Middle frontal gyrus (tissue), 1 donor: ENCODE data around the gene MEAF6.
"Not testable (repeated sequence)": the region's sequence is repeated elsewhere in the genome, so short reads cannot be mapped to it uniquely, and the experiment has no call there.

ENCODE experiments used
- DNase-seq: peaks from one replicate; pipeline ENCODE4 v3.0.0-alpha.2; 2015; ENCODE audit warnings: low spot score; ENCODE audit errors: extremely low spot score

Gene MEAF6

DNA sequence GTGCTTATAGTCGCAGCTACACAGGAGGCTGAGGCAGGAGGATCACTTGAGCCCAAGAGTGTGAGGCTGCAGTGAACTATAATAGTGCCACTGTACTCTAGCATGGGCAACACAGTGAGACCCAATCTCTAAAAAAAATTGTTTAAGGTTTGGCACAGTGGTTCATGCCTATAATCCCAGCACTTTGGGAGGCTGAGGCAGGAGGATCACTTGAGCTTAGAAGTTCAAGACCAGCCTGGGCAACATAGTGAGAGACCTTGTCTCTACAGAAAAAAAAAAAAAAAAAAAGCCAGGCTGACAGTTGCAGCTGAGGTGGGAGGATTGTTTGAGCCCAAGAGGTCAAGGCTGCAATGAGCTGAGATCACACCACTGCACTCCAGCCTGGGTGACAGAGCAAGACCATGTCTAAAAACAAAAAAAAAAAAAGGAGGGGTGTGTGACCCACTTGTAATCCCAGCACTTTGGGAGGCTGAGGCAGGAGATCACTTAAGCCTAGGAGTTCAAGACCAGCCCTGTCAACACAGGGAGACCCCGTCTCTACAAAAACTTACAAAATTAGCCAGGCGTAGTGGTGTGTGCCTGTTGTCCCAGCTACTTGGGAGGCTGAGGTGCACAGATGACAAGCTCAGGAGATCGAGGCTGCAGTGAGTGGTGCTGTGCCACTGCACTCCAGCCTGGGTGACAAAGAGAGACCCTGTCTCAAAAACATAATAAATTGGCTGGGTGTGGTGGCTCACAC, 18.0 kb upstream of the MEAF6 start:
- DNase-seq = not testable (repeated sequence)

DNA sequence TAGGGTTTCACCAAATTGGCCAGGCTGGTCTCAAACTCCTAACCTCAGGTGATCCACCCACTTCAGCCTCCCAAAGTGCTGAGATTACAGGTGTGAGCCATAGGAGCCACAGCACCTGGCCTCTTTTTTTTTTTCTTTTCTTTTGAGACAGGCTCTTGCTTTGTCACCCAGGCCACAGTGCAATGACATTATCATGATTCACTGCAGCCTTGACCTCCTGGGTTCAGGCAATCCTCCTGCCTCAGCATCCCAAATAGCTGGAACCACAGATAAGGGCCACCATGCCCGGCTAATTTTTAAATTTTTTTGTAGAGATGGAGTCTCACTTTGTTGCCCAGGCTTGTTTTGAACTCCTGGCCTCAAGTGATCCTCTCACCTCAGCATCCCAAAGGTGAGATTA, 15.3 kb upstream of the MEAF6 start:
- not testable (repeated sequence) for DNase-seq

DNA sequence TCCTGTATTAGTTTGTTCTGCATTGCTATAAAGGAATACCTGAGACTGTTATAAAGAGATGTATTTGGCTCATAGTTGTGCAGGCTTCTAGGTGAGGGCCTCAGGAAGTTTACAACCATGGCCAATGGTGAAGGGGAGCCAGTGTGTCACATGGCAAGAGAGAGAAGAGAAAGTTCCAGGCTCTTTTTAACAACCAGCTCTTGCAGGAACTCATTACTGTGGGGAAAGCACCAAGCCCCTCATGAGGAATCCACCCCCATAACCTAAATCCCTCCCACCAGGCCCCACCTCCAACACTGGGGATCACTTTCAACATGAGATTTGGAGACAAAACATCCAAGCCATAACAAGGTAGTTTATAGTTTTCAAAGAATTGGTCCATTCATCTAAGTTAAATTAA, 5.0 kb upstream of the MEAF6 start:
- DNase-seq = no peak

DNA sequence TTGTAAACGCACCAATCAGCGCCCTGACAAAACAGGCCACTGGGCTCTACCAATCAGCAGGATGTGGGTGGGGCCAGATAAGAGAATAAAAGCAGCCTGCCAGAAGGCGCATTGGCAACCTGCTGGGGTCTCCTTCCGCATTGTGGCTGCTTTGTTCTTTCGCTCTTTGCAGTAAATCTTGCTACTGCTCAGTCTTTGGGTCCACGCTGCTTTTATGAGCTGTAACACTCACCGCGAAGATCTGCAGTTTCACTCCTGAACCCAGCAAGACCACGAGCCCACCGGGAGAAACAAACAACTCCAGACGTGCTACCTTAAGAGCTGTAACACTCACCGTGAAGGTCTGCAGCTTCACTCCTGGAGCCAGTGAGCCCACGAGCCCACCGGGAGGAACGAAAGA, 4.4 kb upstream of the MEAF6 start:
- DNase-seq = not testable (repeated sequence)

DNA sequence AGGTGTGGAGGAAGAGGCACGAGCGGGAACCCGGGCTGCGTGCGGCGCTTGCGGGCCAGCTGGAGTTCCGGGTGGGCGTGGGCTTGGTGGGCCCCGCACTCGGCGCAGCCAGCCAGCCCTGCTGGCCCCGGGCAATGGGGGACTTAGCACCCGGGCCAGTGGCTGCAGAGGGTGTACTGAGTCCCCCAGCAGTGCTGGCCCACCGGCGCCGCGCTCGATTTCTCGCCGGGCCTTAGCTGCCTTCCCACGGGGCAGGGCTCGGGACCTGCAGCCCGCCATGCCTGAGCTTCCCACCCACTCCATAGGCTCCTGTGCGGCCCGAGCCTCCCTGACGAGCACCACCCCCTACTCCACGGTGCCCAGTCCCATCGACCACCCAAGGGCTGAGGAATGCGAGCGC, 3.7 kb upstream of the MEAF6 start:
- DNase-seq = not testable (repeated sequence)

DNA sequence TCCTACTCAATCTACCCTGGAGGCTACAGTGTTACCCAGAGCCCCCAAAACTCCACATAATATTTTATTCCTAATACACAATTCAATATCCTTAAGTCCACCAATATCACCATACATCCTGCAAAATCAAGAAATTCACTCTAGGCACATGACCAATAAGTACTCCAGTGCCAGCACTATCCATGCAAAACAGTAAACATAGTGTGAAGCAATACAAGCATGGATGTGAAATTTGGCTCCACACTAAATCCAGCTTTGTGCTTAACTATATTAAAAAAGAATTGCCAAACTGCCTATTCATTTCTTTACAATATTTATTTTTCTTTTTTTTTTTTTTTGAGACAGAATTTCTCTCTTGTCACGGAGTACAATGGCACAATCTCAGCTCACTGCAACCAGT, 3.0 kb upstream of the MEAF6 start:
- no peak for DNase-seq

DNA sequence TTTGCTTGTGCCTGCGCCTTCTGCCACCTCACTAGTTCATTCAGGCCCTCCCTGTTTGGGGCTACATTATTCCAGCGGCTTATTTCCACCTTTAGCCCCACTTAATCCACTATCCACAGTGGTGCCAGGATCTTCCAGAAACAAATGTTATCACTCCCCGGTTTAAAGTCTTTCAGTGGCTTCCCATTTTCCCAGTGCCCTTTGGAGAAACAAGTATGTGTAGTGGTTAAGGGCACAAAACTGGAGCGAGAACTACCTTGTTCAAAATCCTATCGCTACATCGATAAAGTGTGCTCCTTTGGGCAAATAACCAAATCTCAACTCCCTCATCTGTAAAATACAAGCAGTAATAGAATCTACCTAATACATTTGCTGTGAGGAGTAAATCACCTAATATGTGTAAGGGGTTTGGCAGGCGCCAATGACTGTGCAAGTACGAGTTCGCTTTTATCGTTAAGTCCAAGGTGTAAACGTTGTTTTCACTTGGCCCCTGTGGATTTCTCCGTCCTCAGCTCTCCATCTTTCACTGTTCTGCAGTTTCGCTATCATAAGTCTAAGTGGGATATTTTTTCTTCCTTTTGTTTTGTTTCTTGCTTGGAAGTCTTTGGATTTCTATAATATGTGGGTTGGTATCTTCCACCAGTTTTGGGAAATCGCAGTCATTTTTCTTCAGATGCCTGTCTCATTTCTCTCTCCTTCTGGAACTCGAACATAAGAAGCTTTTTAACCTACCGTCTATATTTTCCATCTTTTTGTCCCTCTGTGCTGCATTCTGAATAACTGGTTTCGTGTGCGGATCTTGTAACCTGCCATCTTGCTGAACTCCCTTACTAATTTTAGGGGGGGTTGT, 844 bp upstream of the MEAF6 start:
- no peak for DNase-seq

DNA sequence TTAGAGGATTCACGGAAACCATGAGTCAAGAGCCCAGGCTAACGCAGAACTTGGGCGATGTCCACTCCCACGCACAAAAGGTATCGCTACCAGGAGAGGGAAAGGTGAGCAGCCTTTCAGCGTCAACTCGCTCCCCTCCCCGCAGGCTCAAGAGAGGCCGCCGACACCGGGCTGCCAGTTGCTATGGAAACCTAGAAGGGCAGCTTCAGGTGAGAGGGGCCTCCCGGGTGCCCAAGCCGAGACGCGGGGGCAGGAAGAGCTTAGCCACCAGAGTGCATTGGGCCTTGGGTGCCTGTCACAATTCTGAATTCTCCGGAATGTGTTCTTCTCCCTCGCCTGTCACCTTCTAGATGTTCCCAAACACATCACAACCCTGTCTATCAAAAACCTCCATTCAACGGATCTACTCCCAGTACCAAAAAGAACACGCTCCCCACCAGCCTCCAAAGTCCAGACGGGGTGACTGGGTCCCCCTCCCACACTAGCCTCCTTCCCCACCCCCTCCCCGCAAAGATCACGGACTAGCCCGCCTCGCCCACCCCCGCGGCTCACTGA, 694 bp downstream of the MEAF6 start:
- DNase-seq = no peak

DNA sequence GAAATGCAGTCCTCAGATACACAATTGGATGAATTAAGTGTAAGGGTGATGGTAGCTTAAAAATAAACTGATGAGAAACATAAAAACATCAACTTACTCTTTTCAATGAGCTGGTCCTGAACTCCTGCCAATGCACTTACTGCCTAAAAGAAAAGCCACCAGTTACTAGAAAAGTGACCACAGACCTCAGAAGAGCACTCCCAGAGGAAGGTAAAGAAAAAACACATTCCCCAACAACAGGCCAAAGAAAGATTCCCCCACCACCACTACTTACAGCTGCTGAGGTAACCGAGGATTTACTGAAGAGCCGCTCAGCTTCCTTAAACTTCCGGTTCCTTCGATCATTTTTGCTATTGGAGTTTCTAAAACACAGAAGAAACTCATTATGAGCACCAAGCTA, 5.4 kb downstream of the MEAF6 start:
- DNase-seq = no peak

DNA sequence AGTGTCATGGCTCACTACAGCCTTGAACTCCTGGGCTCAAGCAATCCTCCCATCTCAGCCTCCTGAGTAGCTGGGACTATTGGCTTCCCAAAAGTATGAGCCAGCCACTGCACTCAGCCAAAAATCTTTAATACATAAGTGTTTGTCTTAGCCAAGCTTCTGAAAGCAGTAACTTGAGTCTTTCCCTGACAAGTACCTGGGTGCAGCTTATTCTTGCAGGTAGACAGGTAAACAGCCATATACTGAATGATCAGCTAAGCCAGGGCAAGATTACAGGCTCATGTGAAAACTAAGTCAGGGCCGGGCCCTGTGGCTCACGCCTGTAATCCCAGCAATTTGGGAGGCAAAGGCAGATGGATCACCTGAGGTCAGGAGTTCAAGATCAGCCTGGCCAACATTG, 7.8 kb downstream of the MEAF6 start:
- no peak for DNase-seq

DNA sequence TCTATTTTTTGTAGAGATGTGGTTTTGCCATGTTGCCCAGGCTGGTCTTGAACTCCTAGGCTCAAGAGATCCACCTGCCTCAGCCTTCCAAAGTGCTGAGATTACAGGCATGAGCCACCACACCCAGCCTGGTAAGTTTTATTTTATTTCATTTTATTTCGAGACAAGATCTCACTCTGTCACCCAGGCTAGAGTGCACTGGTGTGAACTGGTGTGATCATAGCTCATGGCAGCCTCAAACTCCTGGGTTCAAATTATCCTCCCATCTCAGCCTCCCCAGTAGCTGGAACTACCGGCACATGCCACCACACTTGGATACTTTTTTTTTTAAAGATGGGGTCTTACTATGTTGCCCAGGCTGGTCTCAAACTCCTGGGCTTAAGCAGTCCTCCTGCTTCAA, 11.8 kb downstream of the MEAF6 start:
- DNase-seq = not testable (repeated sequence)

DNA sequence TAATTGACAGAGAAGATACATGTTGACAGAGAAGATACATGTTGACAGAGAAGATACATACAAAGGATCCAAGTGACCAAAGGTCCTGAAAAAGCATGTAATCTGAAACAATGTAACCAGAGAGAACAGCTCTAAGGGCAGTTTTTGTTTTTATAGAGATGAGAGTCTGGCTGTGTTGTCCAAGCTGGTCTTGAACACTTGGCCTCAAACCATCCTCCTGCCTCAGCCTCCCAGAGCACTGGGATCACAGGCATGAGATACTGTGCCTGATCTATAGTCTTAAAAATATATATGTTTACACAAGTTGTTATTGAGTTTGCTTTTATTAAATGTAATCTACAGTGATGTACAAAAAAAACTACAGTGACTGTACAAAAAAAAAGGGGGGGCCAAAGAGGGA, 12.5 kb downstream of the MEAF6 start:
- no peak for DNase-seq

DNA sequence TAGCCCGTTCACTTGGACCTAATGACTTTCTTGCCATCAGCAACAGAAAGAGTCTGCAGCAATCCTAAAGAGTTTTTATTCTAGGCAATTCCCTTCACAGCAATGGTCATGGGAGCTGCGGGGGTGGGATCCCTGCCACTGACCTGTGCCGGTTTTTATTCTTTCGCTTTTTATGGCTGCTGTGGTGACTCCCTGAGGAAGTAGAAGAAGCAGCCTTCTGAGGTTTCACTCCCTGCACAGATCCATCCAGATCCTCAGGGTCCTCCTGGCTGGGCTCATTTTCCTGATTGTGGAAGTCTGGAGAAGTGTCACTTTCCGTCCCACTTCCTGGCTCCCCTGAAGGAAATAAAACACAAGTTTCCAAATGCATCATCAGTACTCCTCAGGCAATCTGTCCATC, 12.9 kb downstream of the MEAF6 start:
- no peak for DNase-seq

DNA sequence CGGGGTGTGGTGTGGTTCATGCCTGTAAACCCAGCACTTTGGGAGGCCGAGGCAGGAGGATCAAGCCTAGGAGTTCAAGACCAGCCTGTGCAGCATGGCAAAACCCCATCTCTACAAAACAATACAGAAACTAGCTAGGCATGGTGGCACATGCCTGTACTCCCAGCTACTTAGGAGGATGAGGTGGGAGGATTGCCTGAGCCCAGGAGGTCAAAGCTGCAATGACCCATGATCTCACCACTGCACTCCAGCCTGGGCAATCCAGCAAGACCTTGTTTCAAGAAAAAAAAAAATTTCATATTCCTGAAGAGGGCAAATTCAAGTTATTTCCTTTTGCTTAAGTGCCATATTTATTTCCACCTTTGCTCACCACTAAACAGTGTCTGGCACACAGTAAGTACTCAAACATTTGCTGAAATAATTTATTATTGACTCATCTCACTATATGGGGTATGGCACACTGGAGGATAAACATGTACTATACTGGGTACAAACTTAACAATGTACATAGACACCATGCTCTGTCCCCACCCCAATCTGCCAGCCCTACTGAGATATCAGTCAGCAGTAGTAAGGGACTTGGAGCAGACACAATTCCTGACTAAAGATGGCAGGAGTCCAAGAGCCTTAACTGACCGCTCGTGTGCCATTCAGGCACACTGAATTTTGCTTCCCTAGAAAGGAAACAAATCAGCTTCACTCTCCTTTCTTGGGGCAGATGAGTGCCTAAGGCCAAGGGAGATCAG, 15.5 kb downstream of the MEAF6 start:
- no peak for DNase-seq

DNA sequence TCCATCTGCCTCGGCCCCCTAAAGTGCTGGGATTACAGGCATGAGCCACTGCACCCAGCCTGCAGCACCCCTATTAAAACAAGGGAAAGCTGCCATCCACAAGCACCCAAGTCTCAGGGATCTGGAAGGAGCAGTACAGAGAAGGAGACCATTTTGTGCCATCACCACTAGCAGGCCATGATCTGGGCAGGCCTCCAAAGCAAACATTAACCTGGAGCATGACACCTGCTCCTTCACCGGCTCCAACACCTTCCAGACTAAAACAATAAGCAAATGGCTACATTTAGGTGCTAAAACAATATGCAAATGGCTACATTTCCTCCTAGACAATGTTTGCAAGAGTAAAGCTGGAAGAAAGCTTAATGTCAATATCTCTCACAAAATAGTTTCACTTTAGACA, 16.7 kb downstream of the MEAF6 start:
- DNase-seq = no peak

DNA sequence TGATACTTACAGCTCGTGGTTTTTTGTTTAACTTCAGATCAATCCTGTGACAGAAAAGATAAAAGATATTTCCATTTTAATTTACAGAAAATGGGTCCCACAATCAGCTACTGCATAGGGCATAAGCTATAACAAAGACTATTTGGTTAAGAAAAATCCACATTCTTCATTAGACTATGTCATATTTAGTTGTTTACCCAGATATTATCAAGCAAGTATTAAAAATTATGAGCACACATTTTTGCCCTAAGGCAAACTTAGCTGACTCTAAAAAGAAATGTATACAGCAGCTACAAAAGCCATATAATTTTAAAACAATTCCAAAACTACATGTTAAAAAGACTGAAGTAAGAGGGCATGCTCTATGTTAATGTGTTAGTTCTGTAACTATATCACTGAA, 18.7 kb downstream of the MEAF6 start:
- no peak for DNase-seq

DNA sequence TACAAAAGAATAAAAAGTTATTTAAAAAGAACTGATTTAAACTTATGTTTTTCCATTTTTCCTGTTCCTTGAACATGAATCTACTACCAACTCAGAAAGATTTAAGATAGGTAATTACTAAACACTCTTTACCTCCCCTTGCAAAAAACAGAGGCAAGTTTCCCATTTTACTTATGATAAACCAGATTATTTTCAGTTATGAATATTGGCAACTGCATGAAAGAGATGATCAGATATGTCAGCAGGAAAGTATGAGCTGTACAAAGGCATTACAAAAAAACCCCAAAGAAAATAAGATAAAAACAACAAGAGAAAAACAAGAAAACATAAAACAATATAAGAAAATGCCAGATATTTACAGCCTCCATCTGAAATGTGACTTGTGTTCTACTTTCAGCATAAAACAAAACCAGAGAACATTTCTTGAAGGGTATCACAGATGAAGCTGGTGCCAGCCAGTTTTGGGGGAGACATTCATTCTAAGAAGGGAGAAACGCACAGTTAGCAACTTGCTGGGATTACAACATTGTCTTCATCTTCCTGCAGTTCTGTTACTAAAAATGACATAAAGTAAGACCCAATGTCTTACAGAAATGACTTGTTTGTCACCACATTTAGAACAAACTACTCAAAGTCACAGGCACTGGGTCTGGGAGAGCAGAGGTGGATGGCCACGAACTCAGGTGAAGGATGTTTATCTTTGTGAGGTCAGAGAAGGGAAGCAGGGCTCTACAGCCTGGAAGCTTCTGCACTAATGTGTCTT, 21.0 kb downstream of the MEAF6 start:
- DNase-seq = no peak

DNA sequence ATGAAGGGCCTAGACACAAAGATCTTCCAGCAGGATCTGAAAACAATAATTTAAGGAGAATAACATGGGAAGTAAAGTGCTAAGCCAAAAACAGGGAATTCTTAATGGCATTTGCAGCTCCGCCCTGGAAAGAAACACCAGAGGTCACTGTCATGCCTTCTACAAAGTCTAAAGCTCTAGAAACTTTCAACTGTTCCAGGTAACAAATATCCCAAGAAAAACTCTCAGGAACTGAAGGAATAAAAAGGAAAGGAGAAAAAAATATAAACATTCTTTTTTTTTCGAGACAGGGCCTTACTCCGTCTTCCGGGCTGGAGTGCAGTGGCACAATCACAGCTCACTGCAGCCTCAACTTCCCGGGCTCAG, 27.0 kb downstream of the MEAF6 start:
- no peak for DNase-seq

DNA sequence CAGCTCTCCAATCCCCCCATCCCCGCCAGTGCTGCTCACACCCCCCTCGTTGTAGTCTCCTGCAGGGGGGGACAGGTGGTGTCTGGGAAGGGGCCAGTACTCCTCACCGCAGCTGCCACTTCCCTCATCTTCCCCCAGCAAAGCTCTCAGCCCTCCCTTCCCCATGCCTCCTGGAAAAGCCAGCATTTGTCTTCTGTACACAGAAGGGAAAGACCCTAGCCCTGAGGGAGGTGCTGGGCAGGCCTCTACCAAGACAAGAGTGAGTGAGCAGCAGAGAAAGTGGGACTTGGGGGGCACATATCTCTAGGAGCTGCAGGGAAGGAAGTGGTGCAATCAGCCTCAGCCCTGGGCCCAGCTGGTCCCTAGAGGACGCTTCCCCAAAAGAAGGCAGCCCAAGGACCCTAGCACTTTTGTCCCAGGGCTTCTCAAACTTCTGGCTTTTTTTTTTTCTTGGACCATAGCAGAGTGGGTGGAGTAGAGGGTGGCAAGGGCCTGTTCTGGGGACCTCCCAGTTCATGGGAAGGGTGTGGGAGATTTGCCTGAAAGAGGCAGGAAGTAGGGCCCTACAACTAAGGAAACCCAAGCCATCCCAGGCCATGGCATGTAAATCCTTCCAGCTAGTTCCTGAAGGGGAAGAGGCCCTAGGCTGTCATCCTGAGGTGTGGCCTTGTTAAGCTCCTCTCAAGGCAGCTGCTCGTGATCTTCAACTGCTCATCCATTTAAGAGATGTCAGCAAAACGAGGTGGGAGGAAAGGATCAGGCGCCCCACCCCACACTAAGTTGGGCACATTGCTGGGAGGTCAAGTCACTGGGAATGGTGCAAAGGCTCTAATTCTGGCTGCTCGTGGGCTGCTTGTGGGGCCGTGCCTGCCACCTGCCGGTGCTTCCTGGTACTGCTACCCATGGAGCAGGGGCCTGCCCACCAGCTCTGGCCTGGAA, 27.6 kb downstream of the MEAF6 start:
- DNase-seq = peak; percentile 43
